Measurements from ENCODE around the gene CEPT1. TPM values are rescaled to one million over a fixed set of nuclear protein-coding genes. Genes with fewer than 3 reads are reported as not detected.

The CEPT1 gene
- total and polyA plus RNA-seq, 9 of the 15 experiments (the other 6 are each of a cell fraction or from before 2014, with no cell fraction given) = 24.4 to 72.6 (median 42.4) TPM

DNA sequence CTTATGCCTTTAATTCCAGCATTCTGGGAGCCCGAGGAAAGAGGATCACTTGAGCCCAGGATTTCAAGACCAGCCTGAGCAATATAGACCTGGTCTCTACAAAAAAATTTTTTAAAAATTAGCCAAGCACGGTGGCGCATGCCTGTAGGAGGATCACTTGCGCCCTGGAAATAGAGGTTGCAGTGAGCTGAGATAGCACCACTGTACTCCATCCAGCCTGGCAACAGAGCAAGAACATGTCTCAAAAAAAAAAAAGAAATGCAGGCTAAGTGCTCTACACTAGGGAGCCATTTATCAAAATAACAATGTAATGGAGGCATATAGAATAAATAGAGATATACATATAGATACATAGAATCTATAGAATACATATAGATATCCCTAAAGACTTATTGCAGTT, 23.3 kb downstream of the CEPT1 start:
- Histone ChIP-seq H2AFZ (ENCODE audit: low read depth, low read length) (no peak overlapping the region), H3K79me2 (ENCODE audit: control insufficient read depth, insufficient read depth, low read length) (peaks cover 9% of the 10 kb centered on the region; the same call in 2 of the 3 replicates), H3K9me3 (replicated peaks; ENCODE audit: control insufficient read depth, insufficient read depth, low read depth, low read length) (no peaks in the 10 kb centered on the region), H3K36me3 (ENCODE audit: control insufficient read depth, insufficient read depth, low read length) (peaks cover 63% of the 10 kb centered on the region), H3K9me1 (ENCODE audit: control insufficient read depth, insufficient read depth, low read length) (no peaks in the 10 kb centered on the region), H3K27ac (ENCODE audit: extremely low read depth, low read depth, low read length) (no peak overlapping the region), H3K27me3 (ENCODE audit: control insufficient read depth in 2 of 2, insufficient read depth in 2 of 2, low read length in 2 of 2) (no peaks in the 10 kb centered on the region), H3K4me3 (no peak overlapping the region), H3K4me1 (replicated peaks in 1 of 2; ENCODE audit: control insufficient read depth in 2 of 2, insufficient read depth in 2 of 2, low read length in 2 of 2) (peaks cover 0 to 3% of the 10 kb centered on the region in 2 experiments; a peak in 3 of 5 replicates), H4K20me1 (replicated peaks; ENCODE audit: control insufficient read depth, insufficient read depth, low read length) (peaks cover 11% of the 10 kb centered on the region), H3K9ac (ENCODE audit: insufficient read depth in 1 of 2, low read depth in 2 of 2, low read length in 2 of 2) (no peak overlapping the region), H3K4me2 (ENCODE audit: insufficient read depth, low read length) (no peak overlapping the region)
- no peak for ATAC-seq
- DNase-seq (ENCODE audit: extremely low read depth in 1 of 4, low spot score in 3 of 4) = no peak
- no peak for FAIRE-seq
- ChIA-PET POLR2A (interaction anchor here (0.8 to 1.5 kb wide), 2 partner anchors 10 to 145 kb away, joined by 3 to 6 read pairs; no protein-coding TSS in a partner anchor), CTCF (ENCODE audit: low intra/inter-chr PET ratio) (no interaction called here)
- intact Hi-C loops (cut with micrococcal nuclease) (no loop called here), in situ Hi-C loops (cut with MboI) (no loop called here)
- TF ChIP-seq ZNF668 (CRISPR knock-in tag; IDR thresholded peaks at IDR 0.05) (no peak), ADNP (tag; IDR thresholded peaks at IDR 0.05) (no peak), HCFC1 (IDR thresholded peaks at IDR 0.05; ENCODE audit: low read depth, low read length) (no peak), SRSF3 (IDR thresholded peaks at IDR 0.05; ENCODE audit: insufficient read depth, low read length) (no peak), CTBP1 (IDR thresholded peaks at IDR 0.05; ENCODE audit: borderline replicate concordance) (no peak), ESRRB (CRISPR knock-in tag; IDR thresholded peaks at IDR 0.05; ENCODE audit: borderline replicate concordance) (no peak), LCOR (CRISPR knock-in tag; IDR thresholded peaks at IDR 0.05) (no peak), RBM34 (IDR thresholded peaks at IDR 0.05; ENCODE audit: borderline replicate concordance, insufficient read depth, low read length) (no peak), GATAD2A (IDR thresholded peaks at IDR 0.05) (no peak), GATAD2B (IDR thresholded peaks at IDR 0.05; ENCODE audit: borderline replicate concordance) (no peak), JUND (IDR thresholded peaks at IDR 0.05; ENCODE audit: borderline replicate concordance, low read depth, low read length) (no peak), JUND (tag; IDR thresholded peaks at IDR 0.05; ENCODE audit: borderline replicate concordance, low read depth, low read length) (no peak), POLR2A (conservative IDR thresholded peaks at IDR 0.05) (no peak)
- TF ChIP-seq, protein P1, sequence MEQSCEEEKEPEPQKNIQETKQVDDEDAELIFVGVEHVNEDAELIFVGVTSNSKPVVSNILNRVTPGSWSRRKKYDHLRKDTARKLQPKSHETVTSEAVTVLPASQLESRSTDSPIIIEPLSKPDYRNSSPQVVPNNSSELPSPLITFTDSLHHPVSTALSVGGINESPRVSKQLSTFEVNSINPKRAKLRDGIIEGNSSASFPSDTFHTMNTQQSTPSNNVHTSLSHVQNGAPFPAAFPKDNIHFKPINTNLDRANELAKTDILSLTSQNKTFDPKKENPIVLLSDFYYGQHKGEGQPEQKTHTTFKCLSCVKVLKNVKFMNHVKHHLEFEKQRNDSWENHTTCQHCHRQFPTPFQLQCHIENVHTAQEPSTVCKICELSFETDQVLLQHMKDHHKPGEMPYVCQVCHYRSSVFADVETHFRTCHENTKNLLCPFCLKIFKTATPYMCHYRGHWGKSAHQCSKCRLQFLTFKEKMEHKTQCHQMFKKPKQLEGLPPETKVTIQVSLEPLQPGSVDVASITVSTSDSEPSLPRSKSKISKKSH (CRISPR knock-in tag; IDR thresholded peaks at IDR 0.05) = no peak
- TF ChIP-seq, protein P2, sequence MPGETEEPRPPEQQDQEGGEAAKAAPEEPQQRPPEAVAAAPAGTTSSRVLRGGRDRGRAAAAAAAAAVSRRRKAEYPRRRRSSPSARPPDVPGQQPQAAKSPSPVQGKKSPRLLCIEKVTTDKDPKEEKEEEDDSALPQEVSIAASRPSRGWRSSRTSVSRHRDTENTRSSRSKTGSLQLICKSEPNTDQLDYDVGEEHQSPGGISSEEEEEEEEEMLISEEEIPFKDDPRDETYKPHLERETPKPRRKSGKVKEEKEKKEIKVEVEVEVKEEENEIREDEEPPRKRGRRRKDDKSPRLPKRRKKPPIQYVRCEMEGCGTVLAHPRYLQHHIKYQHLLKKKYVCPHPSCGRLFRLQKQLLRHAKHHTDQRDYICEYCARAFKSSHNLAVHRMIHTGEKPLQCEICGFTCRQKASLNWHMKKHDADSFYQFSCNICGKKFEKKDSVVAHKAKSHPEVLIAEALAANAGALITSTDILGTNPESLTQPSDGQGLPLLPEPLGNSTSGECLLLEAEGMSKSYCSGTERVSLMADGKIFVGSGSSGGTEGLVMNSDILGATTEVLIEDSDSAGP (CRISPR knock-in tag; IDR thresholded peaks at IDR 0.05) = no peak
- no TSS peak for BruUV-seq (replicated peaks)
- WGBS (ENCODE audit: insufficient coverage, low coverage, missing lambda C conversion rate) = 92% methylated on average over 4 of the region's 4 CpGs

Measured in K562 (cell line).